Lower lobe of right lung (tissue), 2 donors: ENCODE measurements around the gene SART1. TPM values are rescaled to one million over a fixed set of nuclear protein-coding genes. Genes with fewer than 3 reads are reported as not detected.
A peak's percentile ranks its signal among the peaks of the same experiment; 100 is the strongest.

ENCODE experiments used
- ATAC-seq, 2 donors: fragments of 200-7000 bp; cut with Tn5 transposase; one replicate each; pipeline ENCODE4 v1.9.1; 2020 to 2022; ENCODE audit warnings: mild to moderate bottlenecking in 2 of 2, moderate library complexity in 2 of 2
- DNase-seq: peaks from one replicate; pipeline ENCODE4 v3.0.0-alpha.2; 2020
- H3K27ac ChIP-seq: fragments of 200-600 bp; one replicate; pipeline ENCODE4 v1.8.0; 2022
- H3K27me3 ChIP-seq: fragments of 200-600 bp; one replicate; pipeline ENCODE4 v1.8.0; 2022; ENCODE audit warnings: low read depth
- H3K36me3 ChIP-seq: fragments of 200-600 bp; one replicate; pipeline ENCODE4 v1.8.0; 2022; ENCODE audit warnings: mild to moderate bottlenecking
- H3K4me1 ChIP-seq: fragments of 200-600 bp; one replicate; pipeline ENCODE4 v1.8.0; 2022
- H3K4me3 ChIP-seq: fragments of 200-600 bp; one replicate; pipeline ENCODE4 v1.8.0; 2022; ENCODE audit warnings: mild to moderate bottlenecking
- H3K9me3 ChIP-seq: fragments of 200-600 bp; one replicate; pipeline ENCODE4 v1.8.0; 2022
- intact Hi-C: fragments of 100-400 bp; cut with DNase I; formaldehyde crosslinking; loops from one replicate; pipeline ENCODE4 v1.11.0; 2022
- total RNA-seq: library from RNA; stranded (reverse); fragmentation: NEBNext Ultra II Directional; extraction: Animal tissue kit (Norgen Biotek cat#: 25700); gene quantifications from one replicate; pipeline ENCODE4 v1.2.1, GENCODE V29; 2021
- TF ChIP-seq, protein P1 (sequence below): fragments of 200-600 bp; IDR thresholded peaks from one replicate; pipeline ENCODE4 v1.8.0; 2022; ENCODE audit warnings: antibody characterized with exemption, mild to moderate bottlenecking
- donor health status: DM: no; HTN: yes; CAD: no; lungs with severe emphysema.

The SART1 gene
- total RNA-seq, 1 donor from 2014 or later, result 51.0 TPM

DNA sequence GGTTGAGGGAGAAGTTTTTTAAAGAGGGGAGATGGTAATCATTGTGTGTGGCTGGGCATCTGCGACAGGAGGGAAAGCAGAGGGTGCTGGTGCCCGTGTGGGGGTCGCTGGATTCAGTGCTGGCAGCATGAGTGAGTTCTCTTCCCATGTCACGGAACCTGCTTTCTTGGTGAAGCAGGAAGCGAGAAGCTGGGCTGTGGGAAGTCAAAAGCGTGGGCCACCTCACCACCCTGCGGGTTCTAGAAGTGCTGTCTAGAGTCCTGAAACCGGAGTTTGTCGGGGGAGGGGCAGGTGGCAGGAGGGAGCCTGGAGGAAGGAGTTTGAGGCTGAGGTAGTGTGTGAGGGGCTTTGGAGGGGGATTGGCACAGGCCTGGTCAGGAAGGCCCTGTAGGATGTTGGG is 14.2 kb downstream of the SART1 start:
- ATAC-seq (no peak), DNase-seq (no peak)
- Histone ChIP-seq H3K4me3 (no peak overlapping the region), H3K27me3 (no peaks in the 10 kb centered on the region), H3K4me1 (no peaks in the 10 kb centered on the region), H3K27ac (no peak overlapping the region), H3K36me3 (peaks cover 70% of the 10 kb centered on the region), H3K9me3 (no peaks in the 10 kb centered on the region)
- intact Hi-C loops, result no loop called here
- TF ChIP-seq, protein P1, sequence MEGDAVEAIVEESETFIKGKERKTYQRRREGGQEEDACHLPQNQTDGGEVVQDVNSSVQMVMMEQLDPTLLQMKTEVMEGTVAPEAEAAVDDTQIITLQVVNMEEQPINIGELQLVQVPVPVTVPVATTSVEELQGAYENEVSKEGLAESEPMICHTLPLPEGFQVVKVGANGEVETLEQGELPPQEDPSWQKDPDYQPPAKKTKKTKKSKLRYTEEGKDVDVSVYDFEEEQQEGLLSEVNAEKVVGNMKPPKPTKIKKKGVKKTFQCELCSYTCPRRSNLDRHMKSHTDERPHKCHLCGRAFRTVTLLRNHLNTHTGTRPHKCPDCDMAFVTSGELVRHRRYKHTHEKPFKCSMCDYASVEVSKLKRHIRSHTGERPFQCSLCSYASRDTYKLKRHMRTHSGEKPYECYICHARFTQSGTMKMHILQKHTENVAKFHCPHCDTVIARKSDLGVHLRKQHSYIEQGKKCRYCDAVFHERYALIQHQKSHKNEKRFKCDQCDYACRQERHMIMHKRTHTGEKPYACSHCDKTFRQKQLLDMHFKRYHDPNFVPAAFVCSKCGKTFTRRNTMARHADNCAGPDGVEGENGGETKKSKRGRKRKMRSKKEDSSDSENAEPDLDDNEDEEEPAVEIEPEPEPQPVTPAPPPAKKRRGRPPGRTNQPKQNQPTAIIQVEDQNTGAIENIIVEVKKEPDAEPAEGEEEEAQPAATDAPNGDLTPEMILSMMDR, result no peak

DNA sequence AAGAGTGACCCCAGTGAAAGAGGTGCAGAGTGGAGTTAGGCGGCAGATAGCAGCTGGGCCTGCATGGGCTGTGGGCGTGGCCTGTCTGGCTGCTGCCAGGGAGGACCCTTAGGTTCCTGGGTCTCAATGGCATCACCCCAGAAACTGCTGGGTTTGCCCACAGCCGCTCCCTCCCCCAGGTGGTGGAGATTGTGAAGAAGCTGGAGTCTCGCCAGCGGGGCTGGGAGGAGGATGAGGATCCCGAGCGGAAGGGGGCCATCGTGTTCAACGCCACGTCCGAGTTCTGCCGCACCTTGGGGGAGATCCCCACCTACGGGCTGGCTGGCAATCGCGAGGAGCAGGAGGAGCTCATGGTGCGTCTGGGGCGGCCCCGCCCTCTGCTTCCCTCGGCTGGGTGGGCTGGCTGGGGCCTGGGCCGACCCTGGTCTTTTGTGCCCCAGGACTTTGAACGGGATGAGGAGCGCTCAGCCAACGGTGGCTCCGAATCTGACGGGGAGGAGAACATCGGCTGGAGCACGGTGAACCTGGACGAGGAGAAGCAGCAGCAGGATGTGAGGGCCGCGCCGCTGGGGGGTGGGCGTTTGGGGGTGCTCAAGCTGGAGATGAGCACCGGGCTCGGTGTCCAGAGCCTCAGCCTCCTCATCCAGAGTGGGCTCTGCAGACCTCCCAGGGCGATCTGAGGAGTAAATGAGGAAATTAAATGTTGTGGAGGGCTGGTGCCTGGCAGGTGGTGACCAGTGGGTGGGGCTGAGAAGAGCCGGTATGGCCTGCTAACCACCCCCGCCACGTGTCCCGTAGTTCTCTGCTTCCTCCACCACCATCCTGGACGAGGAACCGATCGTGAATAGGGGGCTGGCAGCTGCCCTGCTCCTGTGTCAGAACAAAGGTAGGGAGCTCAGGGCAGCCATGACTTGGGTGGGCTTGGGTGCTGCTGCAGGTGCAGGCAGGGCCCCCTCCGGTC is 15.0 kb downstream of the SART1 start:
- peak in 1 of 2 donors; percentile 4 for ATAC-seq

DNA sequence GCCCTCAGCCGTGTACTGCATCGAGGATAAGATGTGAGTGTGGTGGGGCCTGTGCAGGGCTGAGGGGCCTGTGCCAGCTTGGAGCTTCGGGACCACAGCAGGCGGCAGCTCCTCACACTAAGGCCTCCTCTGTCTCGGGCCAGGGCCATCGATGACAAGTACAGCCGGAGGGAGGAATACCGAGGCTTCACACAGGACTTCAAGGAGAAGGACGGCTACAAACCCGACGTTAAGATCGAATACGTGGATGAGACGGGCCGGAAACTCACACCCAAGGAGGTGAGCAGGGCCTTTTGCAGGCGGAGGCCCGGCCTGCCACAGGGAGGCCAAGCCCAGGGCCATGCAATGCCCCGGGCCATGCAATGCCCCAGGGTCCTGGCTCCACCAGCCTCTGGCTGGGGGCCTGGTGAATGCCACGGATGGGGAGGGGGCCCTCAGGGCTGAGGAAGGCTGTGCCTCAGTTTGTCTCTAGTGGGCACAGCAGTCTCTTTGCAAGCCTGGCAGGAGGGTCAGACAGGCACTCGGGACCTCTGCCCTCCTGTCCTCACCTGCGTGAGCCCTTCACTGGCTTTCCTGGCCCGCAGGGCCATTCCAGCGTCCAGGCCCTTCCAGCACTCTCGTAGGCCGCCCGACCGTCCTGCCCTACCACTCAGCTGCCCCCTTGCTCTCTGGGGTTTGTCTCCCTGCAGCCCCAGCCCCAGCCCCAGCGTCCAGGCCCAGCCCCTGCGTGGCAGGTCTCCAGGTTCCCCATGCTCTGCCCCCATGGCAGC is 16.3 kb downstream of the SART1 start:
- Histone ChIP-seq H3K36me3 (peaks cover 59% of the 10 kb centered on the region), H3K27me3 (no peaks in the 10 kb centered on the region), H3K9me3 (no peaks in the 10 kb centered on the region), H3K4me1 (no peaks in the 10 kb centered on the region), H3K27ac (no peak overlapping the region), H3K4me3 (no peak overlapping the region)
- DNase-seq (no peak), ATAC-seq (no peak)
- intact Hi-C loops, result no loop called here
- TF ChIP-seq, protein P1, result no peak

More for the DNA sequence above, 15.0 kb downstream of the SART1 start:
- Histone ChIP-seq H3K4me1 (no peaks in the 10 kb centered on the region), H3K27me3 (no peaks in the 10 kb centered on the region), H3K9me3 (no peaks in the 10 kb centered on the region), H3K36me3 (peaks cover 70% of the 10 kb centered on the region), H3K27ac (no peak overlapping the region), H3K4me3 (no peak overlapping the region)
- intact Hi-C loops, result no loop called here
- DNase-seq, result no peak
- TF ChIP-seq, protein P1, result no peak

DNA sequence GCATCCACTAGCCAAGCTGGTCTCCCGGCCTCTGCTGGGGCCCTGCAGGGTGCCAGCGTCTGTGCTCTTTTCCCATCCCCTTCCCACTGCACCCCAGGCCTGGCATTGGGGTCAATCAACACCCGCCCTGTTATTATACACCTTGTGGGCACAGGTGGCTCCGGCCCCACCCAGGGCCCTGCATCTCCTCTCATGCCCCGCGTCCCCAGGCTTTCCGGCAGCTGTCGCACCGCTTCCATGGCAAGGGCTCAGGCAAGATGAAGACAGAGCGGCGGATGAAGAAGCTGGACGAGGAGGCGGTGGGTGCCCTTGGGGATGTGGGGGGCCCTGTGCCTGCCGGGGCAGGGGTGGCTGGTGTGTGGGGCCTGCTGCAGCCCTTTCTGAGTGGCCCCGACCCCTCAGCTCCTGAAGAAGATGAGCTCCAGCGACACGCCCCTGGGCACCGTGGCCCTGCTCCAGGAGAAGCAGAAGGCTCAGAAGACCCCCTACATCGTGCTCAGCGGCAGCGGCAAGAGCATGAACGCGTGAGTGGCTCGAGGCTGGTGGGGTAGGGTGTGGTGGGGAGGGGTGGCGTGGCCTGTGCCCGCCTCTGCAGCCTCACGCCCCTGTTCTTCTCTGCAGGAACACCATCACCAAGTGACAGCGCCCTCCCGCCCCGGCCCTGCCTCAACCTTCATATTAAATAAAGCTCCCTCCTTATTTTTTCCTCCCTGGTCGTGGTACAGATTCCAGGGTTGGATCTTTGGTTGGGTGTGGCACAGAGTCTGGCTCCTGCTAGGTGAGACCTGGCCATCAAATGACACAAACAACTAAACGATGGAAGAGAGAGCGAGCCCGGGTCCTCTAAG is 17.1 kb downstream of the SART1 start:
- Histone ChIP-seq H3K36me3 (peaks cover 52% of the 10 kb centered on the region), H3K4me3 (no peak overlapping the region), H3K27ac (no peak overlapping the region), H3K9me3 (no peaks in the 10 kb centered on the region), H3K27me3 (no peaks in the 10 kb centered on the region), H3K4me1 (no peaks in the 10 kb centered on the region)
- TF ChIP-seq, protein P1, result no peak
- DNase-seq, result no peak
- ATAC-seq, result no peak
- intact Hi-C loops, result no loop called here

DNA sequence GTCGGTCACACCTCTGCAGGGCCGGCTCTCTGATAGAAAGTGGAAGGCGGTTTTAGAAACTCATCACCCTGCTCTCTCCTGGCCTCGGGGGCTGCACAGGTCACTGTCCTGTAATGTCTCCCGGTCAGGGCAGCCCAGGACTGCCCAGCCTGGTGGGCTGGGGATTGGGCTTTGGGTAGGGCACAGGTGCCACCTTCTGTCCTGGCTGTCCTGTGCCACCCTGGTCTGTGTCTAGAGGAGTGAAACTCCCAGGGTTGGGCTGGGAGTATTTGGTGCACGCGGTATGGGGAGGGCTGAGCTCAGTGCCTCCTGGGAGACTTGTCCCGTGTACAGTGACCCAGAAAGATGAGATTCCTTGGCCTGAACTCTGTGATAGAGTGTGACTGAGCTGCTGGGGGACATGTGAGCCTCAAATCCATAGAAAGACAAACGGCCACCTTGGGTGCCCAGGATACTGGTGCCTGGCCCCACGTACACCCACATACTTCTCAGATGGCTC is 17.8 kb downstream of the SART1 start:
- peak in 1 of 2 donors; percentile 3 for ATAC-seq

More for the DNA sequence above, 17.8 kb downstream of the SART1 start:
- H3K4me3 ChIP-seq, result no peak overlapping the region
- H3K4me1 ChIP-seq, result no peaks in the 10 kb centered on the region
- no peak for DNase-seq
- H3K27ac ChIP-seq, result no peak overlapping the region
- peaks cover 47% of the 10 kb centered on the region for H3K36me3 ChIP-seq
- TF ChIP-seq, protein P1, result no peak
- intact Hi-C loops, result no loop called here
- H3K27me3 ChIP-seq, result no peaks in the 10 kb centered on the region
- H3K9me3 ChIP-seq, result no peaks in the 10 kb centered on the region
